PC-9 (cell line): ENCODE results near the gene AMZ1. TPM values are rescaled to one million over a fixed set of nuclear protein-coding genes. Genes with fewer than 3 reads are reported as not detected.
"Not testable (repeated sequence)": the region's sequence is repeated elsewhere in the genome, so short reads cannot be mapped to it uniquely, and the experiment has no call there.

Experiments
- BruUV-seq: library from RNA; stranded (reverse); fragments of 400-500 nt; replicated peaks from 2 replicates; lab custom pipeline; 2021; lab: Mats Ljungman, UMichigan
- CTCF ChIA-PET: fragments of 300-600 bp; sonication (Branson Sonifier 250); formaldehyde crosslinking; loops from one replicate; lab custom pipeline; 2022; ENCODE audit warnings: antibody characterized with exemption; lab: Charles Lee
- POLR2A ChIA-PET: fragments of 300-600 bp; sonication (Branson Sonifier 250); formaldehyde crosslinking; loops from one replicate; lab custom pipeline; 2022; ENCODE audit warnings: antibody characterized with exemption; ENCODE audit not compliant: unreplicated experiment; lab: Charles Lee
- DNase-seq, 2 experiments: peaks; one replicate each; pipeline versions ENCODE4 v3.0.0 to v3.0.0-alpha.2; 2015 to 2022; ENCODE audit warnings: mixed read lengths in 1 of 2
- H2AFZ ChIP-seq: fragments of 200-600 bp; sonication (generic); 2 replicates; pipeline ENCODE4 v1.8.1; 2017; ENCODE audit warnings: antibody characterized with exemption
- H3F3A ChIP-seq: fragments of 200-600 bp; sonication (generic); 2 replicates; pipeline ENCODE4 v1.8.1; 2017; ENCODE audit warnings: antibody characterized with exemption, mild to moderate bottlenecking, low read depth; ENCODE audit not compliant: insufficient read depth
- H3K27ac ChIP-seq: fragments of 200-600 bp; sonication (generic); 2 replicates; pipeline ENCODE4 v1.6.1; 2016; ENCODE audit warnings: mixed run types
- H3K27me3 ChIP-seq: fragments of 200-600 bp; sonication (generic); 2 replicates; pipeline ENCODE4 v1.6.1; 2016; ENCODE audit warnings: low read depth, mixed run types; ENCODE audit not compliant: insufficient read depth
- H3K36me3 ChIP-seq: fragments of 200-600 bp; sonication (generic); 2 replicates; pipeline ENCODE4 v1.6.1; 2016; ENCODE audit warnings: low read depth, mixed run types
- H3K4me1 ChIP-seq: fragments of 200-600 bp; sonication (generic); replicated peaks from 2 replicates; pipeline ENCODE4 v1.6.1; 2016; ENCODE audit warnings: mixed run types; ENCODE audit not compliant: insufficient read depth
- H3K4me2 ChIP-seq: fragments of 200-600 bp; sonication (generic); 2 replicates; pipeline ENCODE4 v1.6.1; 2017; ENCODE audit warnings: mixed run types
- H3K4me3 ChIP-seq: fragments of 200-600 bp; sonication (generic); 2 replicates; pipeline ENCODE4 v1.6.1; 2016; ENCODE audit warnings: mixed run types
- H3K79me2 ChIP-seq: fragments of 200-600 bp; sonication (generic); 2 replicates; pipeline ENCODE4 v1.6.1; 2017; ENCODE audit warnings: low read depth, mixed run types
- H3K9me2 ChIP-seq: fragments of 200-600 bp; sonication (generic); 2 replicates; pipeline ENCODE4 v1.8.1; 2017; ENCODE audit warnings: mild to moderate bottlenecking; ENCODE audit not compliant: insufficient read depth
- H3K9me3 ChIP-seq: fragments of 200-600 bp; sonication (generic); 2 replicates; pipeline ENCODE4 v1.8.1; 2016; ENCODE audit warnings: low read depth; ENCODE audit not compliant: insufficient read depth
- H4K20me1 ChIP-seq: fragments of 200-600 bp; sonication (generic); 2 replicates; pipeline ENCODE4 v1.8.1; 2017; ENCODE audit not compliant: insufficient read depth
- EZH2 ChIP-seq: fragments of 200-600 bp; sonication (generic); IDR thresholded peaks from 2 replicates; pipeline ENCODE4 v1.8.0; 2017; ENCODE audit warnings: antibody characterized with exemption, low read depth
- intact Hi-C: fragments of 100-400 bp; cut with micrococcal nuclease; formaldehyde crosslinking; loops from one replicate; pipeline ENCODE4 v1.10.0; 2022; ENCODE audit not compliant: unreplicated experiment
- total RNA-seq: library from RNA; stranded (reverse); gene quantifications from 2 replicates; pipeline ENCODE4 v1.2.3, GENCODE V29; 2021
- TF ChIP-seq, protein P1 (sequence below): fragments of 200-600 bp; sonication (generic); conservative IDR thresholded peaks from 2 replicates; pipeline ENCODE4 v1.6.1; 2017; ENCODE audit warnings: mixed run types, antibody characterized with exemption, mild to moderate bottlenecking, moderate library complexity

The AMZ1 gene
- total RNA-seq, 1 experiment from 2014 or later, result not detected

DNA sequence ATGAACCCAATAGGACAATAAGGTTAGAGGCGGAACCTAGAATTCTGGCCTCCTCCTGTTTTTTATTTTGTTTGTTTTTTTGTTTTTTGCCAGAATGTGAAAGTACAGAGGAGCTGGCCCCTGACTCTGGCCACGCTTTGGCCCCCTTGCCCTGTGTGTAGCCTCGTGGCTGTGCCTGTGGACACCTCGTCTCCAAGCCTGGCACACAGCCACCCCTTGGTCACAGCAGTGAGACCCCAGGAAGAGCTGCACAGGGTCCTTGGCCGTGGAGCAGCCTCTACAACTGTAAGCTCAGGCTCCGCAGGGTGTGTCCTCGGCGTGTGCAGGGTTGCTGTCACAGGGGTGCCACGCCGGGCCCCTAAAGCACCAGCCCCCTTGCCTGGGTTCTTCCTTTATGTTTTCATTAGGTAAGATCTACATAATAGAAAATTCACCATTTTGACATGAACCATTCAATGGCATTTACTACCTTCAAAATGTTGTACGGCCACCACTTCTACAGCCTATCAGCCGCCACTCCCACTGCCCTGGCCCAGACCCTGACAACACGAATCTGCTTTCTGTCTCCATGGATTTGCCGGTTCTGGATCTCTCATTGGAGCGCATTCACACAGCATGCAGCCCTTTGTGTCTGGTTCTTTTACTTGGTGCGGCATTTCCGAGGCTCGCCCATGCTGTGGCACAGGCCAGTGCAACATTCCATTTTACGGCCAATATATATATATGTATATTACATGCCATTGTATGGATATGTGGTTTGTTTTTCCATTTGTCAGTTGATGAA is 51.0 kb downstream of the AMZ1 start:
- Histone ChIP-seq H3K9me2 (no peaks in the 10 kb centered on the region), H3K27ac (no peak overlapping the region), H2AFZ (no peak overlapping the region), H3F3A (peaks cover 9% of the 10 kb centered on the region; the same call in 1 of the 2 replicates), H3K4me2 (no peak overlapping the region), H3K4me1 (peaks cover 3% of the 10 kb centered on the region), H3K9me3 (peaks cover under 1% of the 10 kb centered on the region; the same call in 1 of the 2 replicates), H4K20me1 (0 out of 2 replicates have a peak, but pooled peaks cover 5% of the 10 kb centered on the region), H3K27me3 (no peaks in the 10 kb centered on the region), H3K36me3 (0 out of 2 replicates have a peak, but pooled peaks cover 5% of the 10 kb centered on the region), H3K79me2 (peaks cover 78% of the 10 kb centered on the region), H3K4me3 (no peak overlapping the region)
- intact Hi-C loops, result no loop called here
- DNase-seq, result no peak
- TF ChIP-seq, protein P1, sequence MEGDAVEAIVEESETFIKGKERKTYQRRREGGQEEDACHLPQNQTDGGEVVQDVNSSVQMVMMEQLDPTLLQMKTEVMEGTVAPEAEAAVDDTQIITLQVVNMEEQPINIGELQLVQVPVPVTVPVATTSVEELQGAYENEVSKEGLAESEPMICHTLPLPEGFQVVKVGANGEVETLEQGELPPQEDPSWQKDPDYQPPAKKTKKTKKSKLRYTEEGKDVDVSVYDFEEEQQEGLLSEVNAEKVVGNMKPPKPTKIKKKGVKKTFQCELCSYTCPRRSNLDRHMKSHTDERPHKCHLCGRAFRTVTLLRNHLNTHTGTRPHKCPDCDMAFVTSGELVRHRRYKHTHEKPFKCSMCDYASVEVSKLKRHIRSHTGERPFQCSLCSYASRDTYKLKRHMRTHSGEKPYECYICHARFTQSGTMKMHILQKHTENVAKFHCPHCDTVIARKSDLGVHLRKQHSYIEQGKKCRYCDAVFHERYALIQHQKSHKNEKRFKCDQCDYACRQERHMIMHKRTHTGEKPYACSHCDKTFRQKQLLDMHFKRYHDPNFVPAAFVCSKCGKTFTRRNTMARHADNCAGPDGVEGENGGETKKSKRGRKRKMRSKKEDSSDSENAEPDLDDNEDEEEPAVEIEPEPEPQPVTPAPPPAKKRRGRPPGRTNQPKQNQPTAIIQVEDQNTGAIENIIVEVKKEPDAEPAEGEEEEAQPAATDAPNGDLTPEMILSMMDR, result no peak
- no peak for TF ChIP-seq EZH2
- no TSS peak for BruUV-seq
- CTCF ChIA-PET, result no interaction called here
- POLR2A ChIA-PET, result no interaction called here

DNA sequence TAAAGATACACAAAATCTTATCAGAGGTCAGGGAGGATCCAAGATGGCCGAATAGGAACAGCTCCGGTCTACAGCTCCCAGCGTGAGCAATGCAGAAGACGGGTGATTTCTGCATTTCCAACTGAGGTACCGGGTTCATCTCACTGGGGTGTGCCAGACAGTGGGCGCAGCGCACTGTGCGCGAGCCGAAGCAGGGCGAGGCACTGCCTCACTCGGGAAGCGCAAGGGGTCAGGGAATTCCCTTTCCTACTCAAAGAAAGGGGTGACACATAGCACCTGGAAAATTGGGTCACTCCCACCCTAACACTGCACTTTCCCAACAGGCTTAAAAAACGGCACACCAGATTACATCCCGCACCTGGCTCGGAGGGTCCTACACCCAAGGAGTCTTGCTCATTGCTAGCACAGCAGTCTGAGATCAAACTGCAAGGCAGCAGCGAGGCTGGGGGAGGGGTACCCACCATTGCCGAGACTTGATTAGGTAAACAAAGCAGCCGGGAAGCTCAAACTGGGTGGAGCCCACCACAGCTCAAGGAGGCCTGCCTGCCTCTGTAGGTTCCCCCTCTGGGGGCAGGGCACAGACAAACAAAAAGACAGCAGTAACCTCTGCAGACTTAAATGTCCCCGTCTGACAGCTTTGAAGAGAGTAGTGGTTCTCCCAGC is 55.7 kb downstream of the AMZ1 start:
- peaks cover 59% of the 10 kb centered on the region for H3K79me2 ChIP-seq
- POLR2A ChIA-PET, H3K27ac ChIP-seq, H3K27me3 ChIP-seq, BruUV-seq, H3K36me3 ChIP-seq, H3K4me2 ChIP-seq, H3F3A ChIP-seq, H3K9me2 ChIP-seq, H4K20me1 ChIP-seq, H3K9me3 ChIP-seq, H3K4me1 ChIP-seq, CTCF ChIA-PET, H2AFZ ChIP-seq, DNase-seq, intact Hi-C loops, H3K4me3 ChIP-seq: not testable (repeated sequence)

DNA sequence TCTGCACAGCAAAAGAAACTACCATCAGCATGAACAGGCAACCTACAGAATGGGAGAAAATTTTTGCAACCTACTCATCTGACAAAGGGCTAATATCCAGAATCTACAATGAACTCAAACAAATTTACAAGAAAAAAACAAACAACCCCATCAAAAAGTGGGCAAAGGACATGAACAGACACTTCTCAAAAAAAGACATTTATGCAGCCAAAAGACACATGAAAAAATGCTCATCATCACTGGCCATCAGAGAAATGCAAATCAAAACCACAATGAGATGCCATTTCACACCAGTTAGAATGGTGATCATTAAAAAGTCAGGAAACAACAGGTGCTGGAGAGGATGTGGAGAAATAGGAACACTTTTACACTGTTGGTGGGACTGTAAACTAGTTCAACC is 60.7 kb downstream of the AMZ1 start:
- CTCF ChIA-PET, result not testable (repeated sequence)

DNA sequence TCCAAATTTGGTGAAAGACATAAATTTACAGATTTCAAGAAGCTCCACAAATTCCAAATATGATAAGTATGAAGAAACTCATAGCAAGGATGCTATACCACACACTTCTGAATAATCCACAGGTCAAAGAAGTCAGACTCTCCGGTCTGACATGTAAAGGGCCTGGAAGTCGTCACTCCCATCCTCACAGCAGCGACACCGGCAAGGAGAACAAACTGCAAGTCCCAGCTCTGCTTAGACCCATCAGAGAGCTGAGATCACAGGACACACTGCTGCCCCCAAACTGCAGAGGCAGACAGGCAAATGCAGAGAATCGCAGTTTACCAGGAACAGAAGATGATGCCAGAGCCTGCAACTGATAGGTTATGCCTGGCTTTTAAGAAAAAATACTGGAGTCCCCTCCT is 62.0 kb downstream of the AMZ1 start:
- no peak for TF ChIP-seq EZH2
- TF ChIP-seq, protein P1, result no peak
- Histone ChIP-seq H4K20me1 (no peaks in the 10 kb centered on the region), H3K9me3 (0 out of 2 replicates have a peak, but pooled peaks cover 4% of the 10 kb centered on the region), H3K4me1 (no peaks in the 10 kb centered on the region), H2AFZ (no peak overlapping the region), H3K79me2 (peaks cover 65% of the 10 kb centered on the region), H3K27me3 (no peaks in the 10 kb centered on the region), H3K4me2 (no peak overlapping the region), H3K9me2 (no peaks in the 10 kb centered on the region), H3K4me3 (no peak overlapping the region), H3K27ac (no peak overlapping the region), H3F3A (peaks cover 9% of the 10 kb centered on the region; the same call in 1 of the 2 replicates), H3K36me3 (peaks cover 2% of the 10 kb centered on the region; the same call in 1 of the 2 replicates)
- no peak for DNase-seq
- POLR2A ChIA-PET, result no interaction called here
- no TSS peak for BruUV-seq
- intact Hi-C loops, result no loop called here
- CTCF ChIA-PET, result no interaction called here

More for the DNA sequence above, 60.7 kb downstream of the AMZ1 start:
- intact Hi-C loops, H4K20me1 ChIP-seq, BruUV-seq, H3K27ac ChIP-seq, H3K36me3 ChIP-seq, H3K9me3 ChIP-seq, H3F3A ChIP-seq, H3K4me1 ChIP-seq, H3K4me3 ChIP-seq, H2AFZ ChIP-seq, H3K27me3 ChIP-seq, H3K9me2 ChIP-seq, POLR2A ChIA-PET, H3K4me2 ChIP-seq, DNase-seq: not testable (repeated sequence)
- H3K79me2 ChIP-seq, result peaks cover 61% of the 10 kb centered on the region
